Trophoblast cell (in vitro differentiated cells and primary cell): ENCODE results near the gene MSANTD3.
A peak's percentile ranks its signal among the peaks of the same experiment; 100 is the strongest.

Source experiments
- DNase-seq, 2 donors: peaks; one replicate each; pipeline ENCODE4 v3.0.0-alpha.2; 2016
- H2AFZ ChIP-seq: 2 replicates; pipeline ENCODE4 v1.6.1; 2013; ENCODE audit warnings: low read length, moderate library complexity, mild to moderate bottlenecking; ENCODE audit not compliant: insufficient read depth, poor library complexity
- H2AK5ac ChIP-seq: 2 replicates; pipeline ENCODE4 v1.6.1; 2013; ENCODE audit warnings: mild to moderate bottlenecking, low read length
- H2BK120ac ChIP-seq: 2 replicates; pipeline ENCODE4 v1.6.1; 2013; ENCODE audit warnings: low read length, mild to moderate bottlenecking, moderate library complexity; ENCODE audit not compliant: insufficient read depth, poor library complexity
- H2BK12ac ChIP-seq: 2 replicates; pipeline ENCODE4 v1.6.1; 2013; ENCODE audit warnings: mild to moderate bottlenecking, low read length, moderate library complexity
- H2BK5ac ChIP-seq: 2 replicates; pipeline ENCODE4 v1.6.1; 2013; ENCODE audit warnings: low read length, low read depth, moderate library complexity, mild to moderate bottlenecking; ENCODE audit not compliant: poor library complexity
- H3K14ac ChIP-seq: 2 replicates; pipeline ENCODE4 v1.6.1; 2013; ENCODE audit warnings: mild to moderate bottlenecking, low read length
- H3K18ac ChIP-seq: 2 replicates; pipeline ENCODE4 v1.6.1; 2013; ENCODE audit warnings: mild to moderate bottlenecking, low read length
- H3K23ac ChIP-seq: 2 replicates; pipeline ENCODE4 v1.6.1; 2013; ENCODE audit warnings: low read length
- H3K27ac ChIP-seq: 2 replicates; pipeline ENCODE4 v1.5.1; 2013; ENCODE audit warnings: low read depth, mild to moderate bottlenecking, inconsistent platforms, low read length, moderate library complexity
- H3K27me3 ChIP-seq: 2 replicates; pipeline ENCODE4 v1.6.1; 2013; ENCODE audit warnings: inconsistent platforms, mild to moderate bottlenecking, low read length, moderate library complexity; ENCODE audit not compliant: insufficient read depth
- H3K36me3 ChIP-seq, 2 experiments: 1 replicate in 1 of 2; 2 replicates in 1 of 2; pipeline ENCODE4 v1.6.1; 2013; ENCODE audit warnings: low read length in 2 of 2, mild to moderate bottlenecking in 2 of 2, moderate library complexity in 1 of 2; ENCODE audit not compliant: insufficient read depth in 2 of 2, control insufficient read depth in 1 of 2
- H3K4ac ChIP-seq: 2 replicates; pipeline ENCODE4 v1.6.1; 2013; ENCODE audit warnings: low read depth, mild to moderate bottlenecking, low read length, moderate library complexity
- H3K4me1 ChIP-seq, 2 experiments: 1 replicate in 1 of 2; 2 replicates in 1 of 2; pipeline ENCODE4 v1.6.1; 2013; ENCODE audit warnings: low read length in 2 of 2, mild to moderate bottlenecking in 2 of 2, moderate library complexity in 1 of 2; ENCODE audit not compliant: insufficient read depth in 2 of 2, control insufficient read depth in 1 of 2
- H3K4me2 ChIP-seq: 2 replicates; pipeline ENCODE4 v1.6.1; 2013; ENCODE audit warnings: inconsistent platforms, mild to moderate bottlenecking, low read length, moderate library complexity
- H3K4me3 ChIP-seq: 2 replicates; pipeline ENCODE4 v1.5.1; 2013; ENCODE audit warnings: mild to moderate bottlenecking, low read depth, low read length, inconsistent platforms
- H3K79me1 ChIP-seq: one replicate; pipeline ENCODE4 v1.6.1; 2013; ENCODE audit warnings: low read length
- H3K79me2 ChIP-seq: 2 replicates; pipeline ENCODE4 v1.6.1; 2013; ENCODE audit warnings: low read length, mild to moderate bottlenecking; ENCODE audit not compliant: control insufficient read depth, insufficient read depth, poor library complexity
- H3K9ac ChIP-seq: 2 replicates; pipeline ENCODE4 v1.6.1; 2013; ENCODE audit warnings: mild to moderate bottlenecking, low read length
- H3K9me3 ChIP-seq: 2 replicates; pipeline ENCODE4 v1.6.1; 2013; ENCODE audit warnings: low read depth, mild to moderate bottlenecking, control low read depth, inconsistent platforms, low read length; ENCODE audit not compliant: insufficient read depth
- H4K12ac ChIP-seq: 2 replicates; pipeline ENCODE4 v1.6.1; 2013; ENCODE audit warnings: low read depth, mild to moderate bottlenecking, low read length, moderate library complexity
- H4K8ac ChIP-seq: 2 replicates; pipeline ENCODE4 v1.6.1; 2013; ENCODE audit warnings: low read depth, mild to moderate bottlenecking, low read length, moderate library complexity
- H4K91ac ChIP-seq: one replicate; pipeline ENCODE4 v1.6.1; 2013; ENCODE audit warnings: low read depth, mild to moderate bottlenecking, low read length, moderate library complexity
- WGBS: extraction: QIAGEN DNeasy Blood & Tissue Kit; methylation state at CpG from one replicate; pipeline ENCODE4 v1.1.7; 2013; ENCODE audit warnings: missing lambda C conversion rate; ENCODE audit not compliant: insufficient read length, insufficient coverage; ENCODE audit errors: extremely low coverage; 5-methylcytosine and 5-hydroxymethylcytosine counted together

The MSANTD3 gene

GRCh38 chr9:100406962-100407361, 20.0 kb upstream of the MSANTD3 start:
- no peak overlapping the region for H2BK12ac ChIP-seq
- H3K9me3 ChIP-seq = no peaks in the 10 kb centered on the region
- H2AFZ ChIP-seq = no peak overlapping the region
- no peaks in the 10 kb centered on the region for H3K27me3 ChIP-seq
- no peak overlapping the region for H3K27ac ChIP-seq
- H4K91ac ChIP-seq = no peak overlapping the region
- no peak overlapping the region for H2BK120ac ChIP-seq
- H2BK5ac ChIP-seq = no peak overlapping the region
- H3K18ac ChIP-seq = no peak overlapping the region
- H4K8ac ChIP-seq = no peak overlapping the region
- DNase-seq = no peak
- H3K4ac ChIP-seq = no peak overlapping the region
- H3K79me1 ChIP-seq = no peaks in the 10 kb centered on the region
- H3K4me3 ChIP-seq = no peak overlapping the region
- no peak overlapping the region for H3K9ac ChIP-seq
- H3K4me2 ChIP-seq = no peak overlapping the region
- no peak overlapping the region for H3K23ac ChIP-seq
- H3K4me1 ChIP-seq = no peaks in the 10 kb centered on the region
- H3K14ac ChIP-seq = no peak overlapping the region
- no peaks in the 10 kb centered on the region for H3K79me2 ChIP-seq
- WGBS = no CpG with 5 or more reads among the region's 1 CpG
- H3K36me3 ChIP-seq = no peaks in the 10 kb centered on the region
- no peak overlapping the region for H2AK5ac ChIP-seq
- no peak overlapping the region for H4K12ac ChIP-seq

DNA sequence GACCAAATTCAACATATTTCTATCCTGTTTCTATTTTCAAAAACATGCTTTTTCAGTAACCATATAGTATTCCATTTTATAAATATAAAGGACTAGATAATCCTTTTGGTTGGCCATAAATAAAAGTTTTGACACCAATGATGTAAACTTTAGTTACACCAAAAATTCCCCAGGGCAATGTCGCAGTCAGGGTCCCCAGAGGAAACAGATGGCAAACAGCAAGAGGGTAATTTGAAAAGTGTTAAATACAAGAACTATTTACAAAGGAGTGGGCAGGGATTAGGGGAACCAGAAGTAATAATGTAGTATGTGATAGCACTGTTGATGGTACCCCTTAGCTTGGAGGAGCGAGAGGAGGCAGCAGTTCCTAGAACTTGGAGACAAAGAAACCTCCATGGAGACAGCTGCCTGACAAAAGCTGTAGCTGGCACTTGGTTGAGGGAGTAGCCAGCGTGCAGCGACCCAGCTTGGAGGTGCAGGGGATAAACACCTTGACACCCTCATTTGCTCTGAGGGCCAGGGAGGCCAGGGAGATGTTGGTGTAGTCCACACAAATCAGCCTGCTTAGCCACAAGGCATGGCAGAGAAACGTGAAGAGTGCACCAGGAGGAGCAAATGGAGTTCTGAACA, 18.3 kb upstream of the MSANTD3 start:
- Histone ChIP-seq H3K14ac (no peak overlapping the region), H3K18ac (no peak overlapping the region), H4K91ac (no peak overlapping the region), H3K4me2 (no peak overlapping the region), H3K9ac (no peak overlapping the region), H2AK5ac (no peak overlapping the region), H4K8ac (no peak overlapping the region), H3K79me1 (no peaks in the 10 kb centered on the region), H2BK5ac (no peak overlapping the region), H3K27me3 (no peaks in the 10 kb centered on the region), H3K36me3 (no peaks in the 10 kb centered on the region), H2BK12ac (no peak overlapping the region), H2AFZ (no peak overlapping the region), H3K27ac (no peak overlapping the region), H3K79me2 (no peaks in the 10 kb centered on the region), H3K4me1 (no peaks in the 10 kb centered on the region), H3K9me3 (no peaks in the 10 kb centered on the region), H2BK120ac (no peak overlapping the region), H3K23ac (no peak overlapping the region), H3K4ac (no peak overlapping the region), H3K4me3 (no peak overlapping the region), H4K12ac (no peak overlapping the region)
- WGBS = no CpG with 5 or more reads among the region's 5 CpGs
- no peak for DNase-seq

DNA sequence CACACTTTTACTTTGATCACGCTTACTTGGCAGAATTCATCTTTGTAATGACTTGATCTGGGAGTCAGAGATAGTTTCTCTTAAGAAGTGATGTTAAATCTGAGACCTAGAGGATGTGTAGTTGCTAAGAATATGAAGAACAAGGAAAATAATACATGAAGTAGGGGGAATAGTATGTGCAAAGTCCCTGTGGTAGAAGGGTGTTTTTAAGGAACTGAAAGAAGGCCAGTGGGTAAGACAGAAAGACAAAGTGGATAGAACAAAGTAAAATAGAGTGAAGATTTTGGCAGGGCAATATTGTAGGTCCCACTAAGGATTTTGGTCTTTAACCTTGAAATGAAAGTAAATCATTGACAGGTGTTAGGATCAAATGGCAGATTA, 17.8 kb upstream of the MSANTD3 start:
- Histone ChIP-seq H3K36me3 (no peaks in the 10 kb centered on the region), H4K91ac (no peak overlapping the region), H3K23ac (no peak overlapping the region), H4K8ac (no peak overlapping the region), H3K9me3 (no peaks in the 10 kb centered on the region), H3K79me1 (no peaks in the 10 kb centered on the region), H3K27ac (no peak overlapping the region), H4K12ac (no peak overlapping the region), H3K27me3 (no peaks in the 10 kb centered on the region), H2BK120ac (no peak overlapping the region), H3K4me3 (no peak overlapping the region), H2BK12ac (no peak overlapping the region), H3K4me1 (no peaks in the 10 kb centered on the region), H2BK5ac (no peak overlapping the region), H3K14ac (no peak overlapping the region), H2AFZ (no peak overlapping the region), H2AK5ac (no peak overlapping the region), H3K4me2 (no peak overlapping the region), H3K18ac (no peak overlapping the region), H3K4ac (no peak overlapping the region), H3K9ac (no peak overlapping the region), H3K79me2 (no peaks in the 10 kb centered on the region)
- DNase-seq = no peak
- WGBS = no CpG with 5 or more reads among the region's 1 CpG

- Histone ChIP-seq H2BK120ac (no peak overlapping the region), H3K4me2 (peak overlapping the region; percentile 56), H3K9ac (no peak overlapping the region), H3K14ac (no peak overlapping the region), H2AK5ac (no peak overlapping the region), H2BK5ac (no peak overlapping the region), H3K23ac (no peak overlapping the region), H3K4ac (no peak overlapping the region), H3K4me3 (peak overlapping the region; percentile 39), H4K8ac (peak overlapping the region; percentile 8), H3K36me3 (no peaks in the 10 kb centered on the region), H2BK12ac (no peak overlapping the region), H3K18ac (no peak overlapping the region), H3K4me1 (no peaks in the 10 kb centered on the region), H3K9me3 (no peaks in the 10 kb centered on the region), H3K27ac (no peak overlapping the region), H4K91ac (no peak overlapping the region), H4K12ac (no peak overlapping the region), H3K79me1 (no peaks in the 10 kb centered on the region), H3K79me2 (no peaks in the 10 kb centered on the region), H3K27me3 (no peaks in the 10 kb centered on the region), H2AFZ (peak overlapping the region; percentile 18)
- WGBS = no CpG with 5 or more reads among the region's 38 CpGs
- DNase-seq = peak; percentile 92 to 96
Observed at GRCh38 chr9:100411472-100412283, 15.3 kb upstream of the MSANTD3 start.
